Effector memory CD4-positive, alpha-beta T cell (primary cell): Measurements from ENCODE around the gene ACOT4.
"Not testable (repeated sequence)": the region's sequence is repeated elsewhere in the genome, so short reads cannot be mapped to it uniquely, and the experiment has no call there.

ENCODE experiments used
- DNase-seq, 3 donors: peaks; one replicate each; pipeline ENCODE4 v3.0.0-alpha.2; 2020
- H3K27ac ChIP-seq: 2 replicates; pipeline ENCODE4 v1.7.0; 2013; ENCODE audit warnings: mild to moderate bottlenecking, low read length, moderate library complexity; ENCODE audit not compliant: insufficient read depth, poor library complexity, severe bottlenecking
- H3K27me3 ChIP-seq: replicated peaks from 2 replicates; pipeline ENCODE4 v1.7.0; 2013; ENCODE audit warnings: mild to moderate bottlenecking, low read length; ENCODE audit not compliant: insufficient read depth, control insufficient read depth, poor library complexity, severe bottlenecking
- H3K36me3 ChIP-seq: 2 replicates; pipeline ENCODE4 v1.7.0; 2013; ENCODE audit warnings: mild to moderate bottlenecking, low read length, moderate library complexity; ENCODE audit not compliant: control insufficient read depth, insufficient read depth
- H3K4me1 ChIP-seq: 2 replicates; pipeline ENCODE4 v1.7.0; 2013; ENCODE audit warnings: low read length, mild to moderate bottlenecking; ENCODE audit not compliant: control insufficient read depth, insufficient read depth, poor library complexity, severe bottlenecking
- H3K4me3 ChIP-seq: 2 replicates; pipeline ENCODE4 v1.7.0; 2013; ENCODE audit warnings: low read length, low read depth, mild to moderate bottlenecking; ENCODE audit not compliant: insufficient read depth, poor library complexity, severe bottlenecking
- H3K9me3 ChIP-seq: 2 replicates; pipeline ENCODE4 v1.7.0; 2013; ENCODE audit warnings: mild to moderate bottlenecking, low read length, moderate library complexity; ENCODE audit not compliant: control insufficient read depth

Gene ACOT4

GRCh38 chr14:73627151-73627558 lies 35.5 kb downstream of the ACOT4 start:
- H3K36me3 ChIP-seq: no peaks in the 10 kb centered on the region
- no peaks in the 10 kb centered on the region for H3K4me1 ChIP-seq
- no peak for DNase-seq
- H3K27ac ChIP-seq: no peak overlapping the region
- H3K27me3 ChIP-seq: no peaks in the 10 kb centered on the region
- no peaks in the 10 kb centered on the region for H3K9me3 ChIP-seq
- no peak overlapping the region for H3K4me3 ChIP-seq

DNA sequence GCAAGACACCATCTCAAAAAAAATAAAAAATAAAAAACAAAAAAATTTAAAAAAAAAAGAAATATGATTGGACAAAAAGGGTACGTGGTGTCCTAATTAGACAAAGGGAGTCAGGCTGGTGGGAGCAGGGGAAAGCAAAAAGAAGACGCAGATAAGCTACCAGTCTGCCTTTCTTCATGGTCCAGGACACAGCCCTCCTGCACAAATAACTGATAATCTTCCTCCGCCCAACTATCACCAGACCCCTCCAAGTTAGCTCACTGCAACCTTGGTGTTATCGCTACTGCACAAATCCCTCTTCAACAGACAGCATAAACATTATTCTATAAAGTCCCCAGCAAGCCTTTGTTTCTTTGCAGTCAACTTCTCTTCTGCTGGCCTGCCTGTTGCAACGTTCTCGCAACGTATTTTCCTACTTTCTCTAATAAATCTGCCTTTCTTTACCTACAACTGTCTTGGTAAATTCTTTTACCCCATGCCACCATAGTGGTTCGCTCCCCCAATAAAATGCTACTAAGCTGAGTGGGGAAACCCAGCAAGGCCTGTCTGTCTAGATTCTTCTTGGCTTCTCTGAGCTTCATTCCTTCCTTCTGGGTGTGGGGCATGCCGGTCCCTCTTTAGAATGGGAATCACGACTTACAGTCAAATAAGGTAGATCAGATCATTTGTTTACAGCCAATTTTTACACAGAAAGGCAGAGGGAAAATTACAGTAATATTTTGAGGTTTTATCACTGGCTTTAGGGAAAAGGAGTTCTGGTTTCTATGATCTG lies 38.5 kb downstream of the ACOT4 start:
- no peak overlapping the region for H3K27ac ChIP-seq
- no peak for DNase-seq
- no peaks in the 10 kb centered on the region for H3K9me3 ChIP-seq

GRCh38 chr14:73633116-73634010 lies 41.7 kb downstream of the ACOT4 start:
- H3K9me3 ChIP-seq: no peaks in the 10 kb centered on the region
- H3K4me3 ChIP-seq: peak overlapping the region; percentile 55
- DNase-seq: peak; percentile 7 to 29 (median 25)
- H3K27me3 ChIP-seq: no peaks in the 10 kb centered on the region
- no peak overlapping the region for H3K27ac ChIP-seq
- H3K4me1 ChIP-seq: peaks cover 7% of the 10 kb centered on the region
- H3K36me3 ChIP-seq: no peaks in the 10 kb centered on the region

More for the DNA sequence above, 38.5 kb downstream of the ACOT4 start:
- Histone ChIP-seq H3K36me3 (no peaks in the 10 kb centered on the region), H3K27me3 (no peaks in the 10 kb centered on the region), H3K4me1 (peaks cover 7% of the 10 kb centered on the region), H3K4me3 (no peak overlapping the region)

DNA sequence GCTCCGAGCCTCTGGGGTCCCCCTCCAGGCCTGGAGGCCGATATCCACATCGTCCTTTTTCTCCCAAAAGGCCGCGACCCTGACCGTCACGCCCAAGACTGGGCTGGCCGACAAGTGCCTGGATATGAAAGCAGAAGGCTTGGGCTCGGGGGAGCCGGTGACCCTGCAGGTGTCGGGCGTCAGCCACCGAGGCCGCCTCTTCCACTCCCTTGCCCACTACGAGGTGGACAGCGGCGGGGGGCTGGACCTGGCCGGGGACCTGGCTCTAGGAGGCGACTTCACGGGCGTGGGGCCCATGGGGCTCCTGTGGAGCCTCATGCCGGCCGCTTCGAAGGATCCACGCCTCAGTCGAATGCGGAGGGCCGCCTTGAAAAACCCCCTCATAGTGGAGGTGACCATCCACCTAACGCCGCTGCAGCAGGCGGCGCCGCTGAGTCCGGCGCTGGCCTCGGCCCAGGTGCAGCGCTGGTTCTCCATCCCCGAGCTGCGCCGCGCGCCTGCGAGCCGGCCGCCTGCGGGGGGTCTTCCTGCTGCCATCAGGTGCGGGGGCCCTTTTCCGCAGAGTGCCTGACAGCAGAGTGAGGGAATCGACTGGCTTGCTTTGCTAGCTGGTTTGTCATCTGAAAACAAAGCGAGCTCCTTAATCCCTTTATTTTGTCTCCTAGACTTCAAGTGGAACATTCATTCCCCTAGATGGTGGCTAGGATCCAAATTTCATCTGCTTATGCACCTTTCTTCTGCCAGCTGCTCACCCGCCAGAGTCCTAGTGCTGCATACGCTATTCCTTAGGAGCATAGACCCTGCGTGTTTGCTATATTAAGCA lies 42.5 kb downstream of the ACOT4 start:
- Histone ChIP-seq H3K27ac (no peak overlapping the region), H3K4me1 (peaks cover 7% of the 10 kb centered on the region), H3K9me3 (no peaks in the 10 kb centered on the region), H3K36me3 (no peaks in the 10 kb centered on the region), H3K4me3 (peak overlapping the region; percentile 55), H3K27me3 (no peaks in the 10 kb centered on the region)
- DNase-seq: no peak

DNA sequence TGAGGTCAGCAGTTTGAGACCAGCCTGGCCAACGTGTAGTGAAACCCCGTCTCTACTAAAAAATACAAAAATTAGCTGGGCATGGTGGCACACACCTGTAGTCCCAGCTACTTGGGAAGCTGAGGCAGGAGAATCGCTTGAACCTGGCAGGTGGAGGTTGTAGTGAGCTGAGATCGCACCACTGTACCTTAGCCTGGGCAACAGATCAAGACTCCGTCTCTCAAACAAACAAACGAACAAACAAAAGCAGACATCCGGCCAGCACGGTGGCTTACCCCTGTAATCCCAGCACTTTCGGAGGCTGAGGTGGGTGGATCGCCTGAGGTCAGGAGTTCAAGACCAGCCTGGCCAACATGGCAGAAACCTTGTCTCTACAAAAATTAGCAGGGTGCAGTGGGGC lies 44.7 kb downstream of the ACOT4 start:
- H3K27ac ChIP-seq, H3K4me3 ChIP-seq, H3K9me3 ChIP-seq, H3K27me3 ChIP-seq, DNase-seq, H3K36me3 ChIP-seq, H3K4me1 ChIP-seq: not testable (repeated sequence)

GRCh38 chr14:73637830-73638229 lies 46.2 kb downstream of the ACOT4 start:
- no peak for DNase-seq
- no peaks in the 10 kb centered on the region for H3K36me3 ChIP-seq
- no peaks in the 10 kb centered on the region for H3K27me3 ChIP-seq
- peaks cover 7% of the 10 kb centered on the region for H3K4me1 ChIP-seq
- H3K4me3 ChIP-seq: no peak overlapping the region
- H3K27ac ChIP-seq: no peak overlapping the region
- H3K9me3 ChIP-seq: no peaks in the 10 kb centered on the region

DNA sequence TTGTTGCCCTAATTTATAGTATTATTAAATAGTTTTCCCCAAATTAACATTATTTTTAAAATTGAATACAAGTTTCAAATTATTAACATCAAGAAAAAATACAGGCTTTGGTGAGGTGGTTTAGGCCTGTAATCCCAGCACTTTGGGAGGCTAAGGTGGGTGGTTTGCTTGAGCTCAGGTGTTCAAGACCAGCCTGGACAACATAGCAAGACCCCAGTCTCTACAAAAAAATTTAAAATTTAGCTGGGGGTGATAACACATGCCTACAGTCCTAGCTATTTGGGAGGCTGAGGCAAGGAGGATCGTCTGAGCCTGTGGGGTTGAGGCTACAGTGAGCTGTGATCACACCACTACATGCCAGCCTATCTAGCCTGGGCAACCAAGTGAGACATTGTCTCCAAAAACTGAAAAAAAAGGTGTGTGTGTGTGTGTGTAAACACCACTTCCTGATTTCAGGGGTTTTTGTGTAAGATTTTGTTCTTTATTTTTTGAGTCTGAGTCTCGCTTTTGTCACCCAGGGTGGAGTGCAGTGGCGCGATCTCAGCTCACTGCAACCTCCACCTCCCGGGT lies 49.2 kb downstream of the ACOT4 start:
- Histone ChIP-seq H3K9me3 (no peaks in the 10 kb centered on the region), H3K4me3 (no peak overlapping the region), H3K36me3 (no peaks in the 10 kb centered on the region), H3K4me1 (peaks cover 5% of the 10 kb centered on the region), H3K27me3 (no peaks in the 10 kb centered on the region), H3K27ac (no peak overlapping the region)
- no peak for DNase-seq

- Histone ChIP-seq H3K36me3 (no peaks in the 10 kb centered on the region), H3K4me1 (peaks cover 5% of the 10 kb centered on the region), H3K9me3 (no peaks in the 10 kb centered on the region), H3K27me3 (no peaks in the 10 kb centered on the region), H3K4me3 (peak within 1 kb of the TSS; percentile 86), H3K27ac (peak within 1 kb of the TSS; percentile 79)
- peak; percentile 81 to 85 (median 82) for DNase-seq
Observed at GRCh38 chr14:73644531-73645247, 53.0 kb downstream of the ACOT4 start, which contains the start of gene DNAL1. DNAL1 (plus strand) TSS chr14:73644986; CDS start chr14:73645040, 54 bp downstream.

GRCh38 chr14:73645248-73645610 lies 53.6 kb downstream of the ACOT4 start:
- Histone ChIP-seq H3K27me3 (no peaks in the 10 kb centered on the region), H3K36me3 (no peaks in the 10 kb centered on the region), H3K4me1 (peaks cover 5% of the 10 kb centered on the region), H3K27ac (peak overlapping the region; percentile 79), H3K9me3 (no peaks in the 10 kb centered on the region), H3K4me3 (peak overlapping the region; percentile 86)
- DNase-seq: no peak
